GM21529 (cell line): ENCODE measurements around the gene PXK.
A peak's percentile ranks its signal among the peaks of the same experiment; 100 is the strongest.
"Not testable (repeated sequence)": the region's sequence is repeated elsewhere in the genome, so short reads cannot be mapped to it uniquely, and the experiment has no call there.

Experiments
- ATAC-seq: cut with Tn5 transposase; IDR thresholded peaks from one replicate; pipeline ENCODE4 v1.9.1; 2021; ENCODE audit not compliant: unreplicated experiment

Gene PXK

GRCh38 chr3:58323529-58324390, 8.9 kb upstream of the PXK start:
- ATAC-seq = no peak

GRCh38 chr3:58324391-58325390, 8.0 kb upstream of the PXK start:
- ATAC-seq = no peak

GRCh38 chr3:58325525-58325992, 7.1 kb upstream of the PXK start:
- ATAC-seq = no peak

GRCh38 chr3:58326267-58326900, 6.3 kb upstream of the PXK start:
- ATAC-seq = no peak

- no peak for ATAC-seq
Observed at GRCh38 chr3:58329150-58329921, 3.4 kb upstream of the PXK start.

GRCh38 chr3:58329922-58330413, 2.7 kb upstream of the PXK start:
- ATAC-seq = no peak

GRCh38 chr3:58331593-58332152, 1.0 kb upstream of the PXK start:
- ATAC-seq = no peak

- ATAC-seq = peak; percentile 53
Observed at GRCh38 chr3:58333206-58334012, 717 bp downstream of the PXK start.

- ATAC-seq = no peak
Observed at GRCh38 chr3:58334013-58334321, 1.3 kb downstream of the PXK start.

GRCh38 chr3:58334506-58334884, 1.8 kb downstream of the PXK start:
- no peak for ATAC-seq

- ATAC-seq = no peak
Observed at GRCh38 chr3:58335652-58335947, 2.9 kb downstream of the PXK start.

- ATAC-seq = no peak
Observed at GRCh38 chr3:58336135-58336882, 3.6 kb downstream of the PXK start.

GRCh38 chr3:58337190-58337589, 4.5 kb downstream of the PXK start:
- ATAC-seq = no peak

- ATAC-seq = not testable (repeated sequence)
Observed at GRCh38 chr3:58339146-58339545, 6.5 kb downstream of the PXK start.

- ATAC-seq = no peak
Observed at GRCh38 chr3:58340594-58341244, 8.0 kb downstream of the PXK start.

GRCh38 chr3:58341376-58341775, 8.7 kb downstream of the PXK start:
- no peak for ATAC-seq

GRCh38 chr3:58342676-58343075, 10.0 kb downstream of the PXK start:
- ATAC-seq = no peak

- ATAC-seq = no peak
Observed at GRCh38 chr3:58345457-58345856, 12.8 kb downstream of the PXK start.
